DOHH2 (cell line): ENCODE results near the gene ADTRP.

ENCODE experiments used
- H3F3A ChIP-seq: fragments of 200-600 bp; sonication (generic), shearing (Covaris generic); 2 replicates; pipeline ENCODE4 v1.6.0; 2016; ENCODE audit warnings: antibody characterized with exemption, mild to moderate bottlenecking; ENCODE audit not compliant: control insufficient read depth, insufficient read depth
- H3K27ac ChIP-seq: fragments of 200-600 bp; sonication (generic); 2 replicates; pipeline ENCODE4 v1.5.1; 2014; ENCODE audit warnings: low read depth, mild to moderate bottlenecking, low read length, moderate library complexity
- H3K27me3 ChIP-seq: fragments of 200-600 bp; sonication (generic); 2 replicates; pipeline ENCODE4 v1.6.1; 2014; ENCODE audit warnings: mild to moderate bottlenecking, low read length, mixed read lengths; ENCODE audit not compliant: control insufficient read depth
- H3K36me3 ChIP-seq: fragments of 200-600 bp; sonication (generic); 2 replicates; pipeline ENCODE4 v1.6.1; 2014; ENCODE audit warnings: mild to moderate bottlenecking, low read length, moderate library complexity, mixed read lengths; ENCODE audit not compliant: control insufficient read depth
- H3K4me1 ChIP-seq: fragments of 200-600 bp; sonication (generic); 2 replicates; pipeline ENCODE4 v1.6.1; 2014; ENCODE audit warnings: mild to moderate bottlenecking, low read length, mixed read lengths; ENCODE audit not compliant: control insufficient read depth
- H3K4me2 ChIP-seq: fragments of 200-600 bp; sonication (generic); 2 replicates; pipeline ENCODE4 v1.6.0; 2014; ENCODE audit warnings: mild to moderate bottlenecking, low read length, moderate library complexity
- H3K4me3 ChIP-seq: fragments of 200-600 bp; sonication (generic); 2 replicates; pipeline ENCODE4 v1.5.1; 2014; ENCODE audit warnings: mild to moderate bottlenecking, low read length, mixed read lengths
- H3K79me2 ChIP-seq: fragments of 200-600 bp; sonication (generic); 2 replicates; pipeline ENCODE4 v1.6.1; 2014; ENCODE audit warnings: mild to moderate bottlenecking, low read length, mixed read lengths; ENCODE audit not compliant: control insufficient read depth
- H3K9me2 ChIP-seq: fragments of 200-600 bp; sonication (generic); replicated peaks from 2 replicates; pipeline ENCODE4 v1.6.1; 2014; ENCODE audit warnings: mild to moderate bottlenecking, low read length, mixed read lengths; ENCODE audit not compliant: control insufficient read depth
- H3K9me3 ChIP-seq: fragments of 200-600 bp; sonication (generic); 2 replicates; pipeline ENCODE4 v1.6.1; 2014; ENCODE audit warnings: antibody characterized with exemption, low read length, mixed read lengths; ENCODE audit not compliant: control insufficient read depth, insufficient read depth
- H4K20me1 ChIP-seq: fragments of 200-600 bp; sonication (generic); 2 replicates; pipeline ENCODE4 v1.6.0; 2014; ENCODE audit warnings: low read depth, mild to moderate bottlenecking, antibody characterized with exemption, low read length, moderate library complexity; ENCODE audit not compliant: control insufficient read depth, insufficient read depth
- EZH2phosphoT487 ChIP-seq: fragments of 200-600 bp; sonication (generic); IDR thresholded peaks from 2 replicates; pipeline ENCODE4 v1.6.1; 2017; ENCODE audit warnings: borderline replicate concordance, mild to moderate bottlenecking, antibody characterized with exemption, low read length, moderate library complexity, mixed read lengths
- TF ChIP-seq, protein P1 (sequence below): fragments of 200-600 bp; sonication (generic); IDR thresholded peaks from one replicate; pipeline ENCODE4 v1.5.1; 2014; ENCODE audit warnings: antibody characterized with exemption, mild to moderate bottlenecking, low read depth, low read length; ENCODE audit not compliant: poor library complexity, severe bottlenecking

The ADTRP gene

DNA sequence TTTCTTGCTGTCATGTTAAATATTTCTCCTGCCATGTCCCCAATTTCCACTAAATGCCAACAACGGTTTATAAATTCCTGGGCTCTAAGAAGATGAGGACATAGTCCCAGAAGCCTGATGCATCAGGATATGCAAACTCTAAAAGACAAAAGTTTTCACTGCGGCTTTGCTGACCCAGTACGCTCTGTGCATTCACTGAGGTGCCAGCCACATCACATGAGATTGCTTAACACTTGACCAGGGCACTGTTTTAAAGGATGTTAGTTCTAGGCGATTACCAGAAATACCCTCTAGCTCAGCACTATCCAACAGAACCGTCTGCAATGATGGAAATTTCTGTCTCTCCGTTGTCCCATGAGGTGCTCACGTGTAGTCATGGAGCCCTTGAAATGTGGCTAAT lies 19.9 kb upstream of the ADTRP start:
- Histone ChIP-seq H3K36me3 (no peaks in the 10 kb centered on the region), H3K9me2 (no peaks in the 10 kb centered on the region), H3K79me2 (no peaks in the 10 kb centered on the region), H3K4me2 (no peak overlapping the region), H3K27me3 (no peaks in the 10 kb centered on the region), H4K20me1 (no peaks in the 10 kb centered on the region), H3K4me3 (no peak overlapping the region), H3K27ac (no peak overlapping the region), H3K4me1 (no peaks in the 10 kb centered on the region), H3K9me3 (no peaks in the 10 kb centered on the region), H3F3A (no peaks in the 10 kb centered on the region)
- TF ChIP-seq, protein P1, sequence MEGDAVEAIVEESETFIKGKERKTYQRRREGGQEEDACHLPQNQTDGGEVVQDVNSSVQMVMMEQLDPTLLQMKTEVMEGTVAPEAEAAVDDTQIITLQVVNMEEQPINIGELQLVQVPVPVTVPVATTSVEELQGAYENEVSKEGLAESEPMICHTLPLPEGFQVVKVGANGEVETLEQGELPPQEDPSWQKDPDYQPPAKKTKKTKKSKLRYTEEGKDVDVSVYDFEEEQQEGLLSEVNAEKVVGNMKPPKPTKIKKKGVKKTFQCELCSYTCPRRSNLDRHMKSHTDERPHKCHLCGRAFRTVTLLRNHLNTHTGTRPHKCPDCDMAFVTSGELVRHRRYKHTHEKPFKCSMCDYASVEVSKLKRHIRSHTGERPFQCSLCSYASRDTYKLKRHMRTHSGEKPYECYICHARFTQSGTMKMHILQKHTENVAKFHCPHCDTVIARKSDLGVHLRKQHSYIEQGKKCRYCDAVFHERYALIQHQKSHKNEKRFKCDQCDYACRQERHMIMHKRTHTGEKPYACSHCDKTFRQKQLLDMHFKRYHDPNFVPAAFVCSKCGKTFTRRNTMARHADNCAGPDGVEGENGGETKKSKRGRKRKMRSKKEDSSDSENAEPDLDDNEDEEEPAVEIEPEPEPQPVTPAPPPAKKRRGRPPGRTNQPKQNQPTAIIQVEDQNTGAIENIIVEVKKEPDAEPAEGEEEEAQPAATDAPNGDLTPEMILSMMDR: no peak
- no peak for TF ChIP-seq EZH2phosphoT487

DNA sequence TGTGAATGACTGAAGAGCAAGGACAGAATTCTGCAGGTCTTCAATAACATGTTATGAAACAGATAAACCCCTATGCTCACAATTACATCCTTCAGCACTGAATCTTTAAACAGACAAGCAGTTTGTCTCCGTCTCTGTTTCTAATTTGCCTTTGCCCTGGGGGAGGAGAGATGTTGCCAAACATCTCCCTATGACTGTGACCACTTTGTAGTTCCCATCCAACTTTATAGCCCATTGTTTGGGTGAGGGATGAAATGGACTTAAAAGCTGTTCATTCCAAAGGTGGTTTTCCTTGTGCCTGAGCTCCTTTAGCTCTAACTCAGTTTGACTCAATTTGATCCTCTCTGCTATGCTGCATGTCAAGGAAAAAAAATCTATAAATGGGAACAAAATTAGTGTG lies 19.5 kb upstream of the ADTRP start:
- H3K4me1 ChIP-seq: no peaks in the 10 kb centered on the region
- H3K27ac ChIP-seq: no peak overlapping the region
- H3K4me2 ChIP-seq: no peak overlapping the region
- H3F3A ChIP-seq: no peaks in the 10 kb centered on the region
- no peaks in the 10 kb centered on the region for H3K9me3 ChIP-seq
- no peaks in the 10 kb centered on the region for H3K27me3 ChIP-seq
- no peaks in the 10 kb centered on the region for H3K9me2 ChIP-seq
- TF ChIP-seq, protein P1: no peak
- no peak for TF ChIP-seq EZH2phosphoT487
- H4K20me1 ChIP-seq: no peaks in the 10 kb centered on the region
- no peaks in the 10 kb centered on the region for H3K36me3 ChIP-seq
- no peaks in the 10 kb centered on the region for H3K79me2 ChIP-seq
- no peak overlapping the region for H3K4me3 ChIP-seq

DNA sequence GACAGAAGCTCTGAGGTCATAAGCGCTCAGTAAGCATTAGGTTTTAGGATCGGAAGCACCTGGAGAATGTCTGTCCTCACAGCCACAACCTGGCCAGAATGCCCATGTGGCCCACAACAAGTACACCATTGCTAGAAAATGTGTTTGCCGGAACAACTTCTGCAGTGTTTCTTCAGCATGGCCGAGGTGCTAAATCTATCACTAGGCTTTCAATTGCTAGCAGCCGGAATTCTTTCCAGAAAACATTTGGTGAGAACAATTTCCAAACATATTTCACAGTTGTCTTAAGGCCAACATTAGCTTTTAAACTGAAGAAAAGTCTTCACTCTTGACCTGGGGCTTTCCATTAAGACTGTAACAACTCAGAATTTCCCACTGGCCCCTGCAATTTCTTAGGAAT lies 18.2 kb upstream of the ADTRP start:
- Histone ChIP-seq H3K27me3 (no peaks in the 10 kb centered on the region), H3F3A (no peaks in the 10 kb centered on the region), H3K9me2 (no peaks in the 10 kb centered on the region), H3K4me2 (no peak overlapping the region), H3K9me3 (no peaks in the 10 kb centered on the region), H4K20me1 (no peaks in the 10 kb centered on the region), H3K36me3 (no peaks in the 10 kb centered on the region), H3K27ac (no peak overlapping the region), H3K79me2 (no peaks in the 10 kb centered on the region), H3K4me1 (no peaks in the 10 kb centered on the region), H3K4me3 (no peak overlapping the region)
- TF ChIP-seq, protein P1: no peak
- TF ChIP-seq EZH2phosphoT487: no peak

DNA sequence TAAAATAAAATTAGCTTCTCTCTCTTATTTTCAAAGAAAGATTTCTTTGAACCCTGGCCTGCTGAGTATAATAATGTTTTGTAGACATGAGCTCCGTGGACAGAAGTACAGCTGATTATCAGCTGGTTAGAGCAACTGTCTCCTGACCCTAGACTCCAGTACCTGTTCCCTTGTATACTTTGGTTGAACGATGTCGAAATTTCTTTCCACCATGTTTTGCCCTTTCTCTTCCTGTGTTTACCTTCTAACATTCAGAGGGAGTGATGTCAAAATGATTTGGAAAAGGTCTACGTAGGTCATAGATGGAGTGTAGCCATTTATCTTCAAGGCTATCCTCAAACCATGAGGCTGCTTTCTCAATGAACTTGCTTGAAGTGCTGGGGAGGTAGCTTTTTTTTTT lies 16.8 kb upstream of the ADTRP start:
- H4K20me1 ChIP-seq: no peaks in the 10 kb centered on the region
- no peaks in the 10 kb centered on the region for H3K79me2 ChIP-seq
- H3K27me3 ChIP-seq: no peaks in the 10 kb centered on the region
- no peaks in the 10 kb centered on the region for H3K4me1 ChIP-seq
- H3K4me3 ChIP-seq: no peak overlapping the region
- no peaks in the 10 kb centered on the region for H3K36me3 ChIP-seq
- no peaks in the 10 kb centered on the region for H3F3A ChIP-seq
- H3K27ac ChIP-seq: no peak overlapping the region
- H3K9me2 ChIP-seq: no peaks in the 10 kb centered on the region
- no peaks in the 10 kb centered on the region for H3K9me3 ChIP-seq
- H3K4me2 ChIP-seq: no peak overlapping the region
- TF ChIP-seq, protein P1: no peak
- no peak for TF ChIP-seq EZH2phosphoT487
